Amygdala (tissue), 56 donors: ENCODE measurements around the gene KNSTRN.
A peak's percentile ranks its signal among the peaks of the same experiment; 100 is the strongest.

ENCODE experiments used
- DNase-seq, 56 donors: peaks; one replicate each; lab custom pipeline; 2025; lab: John Stamatoyannopoulos, UW

The KNSTRN gene

DNA sequence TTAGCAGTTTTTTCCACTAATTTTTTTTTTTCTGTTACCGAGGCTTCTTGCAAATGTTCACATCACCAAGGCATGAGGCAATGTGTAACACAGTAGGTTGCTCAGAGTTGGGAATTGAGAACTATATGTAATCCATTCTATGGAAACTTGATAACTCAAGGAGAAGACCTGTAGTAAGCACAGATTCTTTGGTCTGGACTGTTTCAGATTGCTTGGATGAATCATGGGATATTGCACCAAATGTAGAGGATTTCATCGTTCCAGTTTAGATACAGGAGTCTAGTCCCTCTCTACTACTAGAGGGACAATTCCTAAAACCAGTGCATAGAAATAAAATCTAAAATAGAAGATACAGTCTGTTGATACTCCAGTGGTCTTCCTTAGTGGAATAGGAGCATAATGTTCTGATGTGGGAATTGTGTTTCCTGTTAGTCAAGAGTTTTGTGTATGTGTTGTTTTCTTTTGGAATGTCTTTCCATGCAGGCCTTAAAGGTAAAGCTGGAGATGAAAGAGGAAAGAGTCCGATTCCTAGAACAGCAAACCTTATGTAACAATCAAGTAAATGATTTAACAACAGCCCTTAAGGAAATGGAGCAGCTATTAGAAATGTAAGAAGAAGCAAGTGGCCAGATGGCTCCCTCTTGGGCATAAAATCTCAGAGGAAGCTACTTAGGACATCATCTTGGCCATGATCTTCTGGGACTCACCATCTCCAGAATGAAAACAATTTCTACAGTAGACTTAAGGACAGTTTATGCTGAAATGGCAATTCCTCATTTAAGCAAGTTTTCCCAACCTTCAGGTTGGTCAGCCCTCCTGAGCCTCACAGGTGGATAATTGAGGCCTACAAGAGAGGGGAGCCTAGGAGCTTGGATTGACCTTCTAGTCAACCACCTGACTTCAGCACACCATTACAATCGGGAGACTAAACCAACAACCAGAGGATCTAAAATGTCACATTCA lies 10.7 kb downstream of the KNSTRN start:
- DNase-seq = no peak

DNA sequence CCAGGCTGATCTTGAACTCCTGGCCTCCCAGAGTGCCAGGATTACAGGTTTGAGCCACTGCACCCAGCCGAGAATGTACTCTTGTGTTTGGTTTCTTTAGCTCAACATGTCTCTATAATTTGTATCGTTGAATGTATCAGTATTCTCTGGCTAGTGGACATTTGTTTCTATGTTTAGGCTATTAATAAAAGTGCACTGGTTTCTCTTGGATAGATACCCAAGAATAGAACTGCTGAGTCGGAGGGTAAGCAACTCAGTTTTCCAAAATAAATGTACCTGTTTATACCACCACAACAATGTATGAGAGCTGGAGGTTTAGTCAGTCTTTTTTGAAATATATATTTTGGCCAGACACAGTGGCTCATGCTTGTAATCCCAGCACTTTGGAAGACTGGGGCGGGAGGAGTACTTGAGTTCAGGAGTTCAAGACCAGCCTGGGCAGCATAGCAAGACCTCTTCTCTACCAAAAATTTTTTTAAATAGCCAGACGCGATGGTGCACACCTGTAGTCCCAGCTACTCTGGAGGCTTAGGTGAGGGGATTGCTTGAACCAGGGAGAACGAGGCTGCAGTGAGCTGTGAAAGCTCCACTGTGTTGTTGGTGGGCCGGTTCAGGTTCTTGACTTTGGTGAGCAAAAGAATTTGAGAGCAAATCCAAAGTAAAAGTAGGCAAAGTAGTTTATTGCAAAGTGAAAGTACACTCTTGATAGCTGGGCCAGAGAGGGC lies 15.3 kb downstream of the KNSTRN start:
- no peak for DNase-seq

DNA sequence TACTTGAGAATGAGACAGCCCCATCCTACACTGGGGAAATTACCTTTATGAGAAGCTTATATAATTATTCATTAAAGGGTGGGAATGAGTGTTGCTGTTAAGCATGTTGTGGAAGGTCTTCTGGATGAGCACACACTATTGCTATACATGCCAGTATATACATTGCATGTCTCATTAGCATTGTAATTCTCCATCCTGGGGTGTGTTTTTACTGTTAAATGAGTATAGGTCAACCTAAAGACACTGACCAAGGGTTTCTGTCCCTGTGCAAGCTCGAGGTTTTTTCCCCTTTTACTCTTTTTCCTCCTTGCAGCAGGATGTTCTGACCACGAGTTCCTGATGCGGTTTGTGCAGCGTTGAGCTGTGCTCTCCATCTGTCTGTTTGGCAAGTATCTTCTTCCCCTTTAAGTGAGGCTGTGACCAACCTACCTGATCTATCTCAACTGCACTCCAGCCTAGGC lies 15.9 kb downstream of the KNSTRN start:
- peak in 13 of 56 donors; percentile 4 to 47 (median 16) for DNase-seq

DNA sequence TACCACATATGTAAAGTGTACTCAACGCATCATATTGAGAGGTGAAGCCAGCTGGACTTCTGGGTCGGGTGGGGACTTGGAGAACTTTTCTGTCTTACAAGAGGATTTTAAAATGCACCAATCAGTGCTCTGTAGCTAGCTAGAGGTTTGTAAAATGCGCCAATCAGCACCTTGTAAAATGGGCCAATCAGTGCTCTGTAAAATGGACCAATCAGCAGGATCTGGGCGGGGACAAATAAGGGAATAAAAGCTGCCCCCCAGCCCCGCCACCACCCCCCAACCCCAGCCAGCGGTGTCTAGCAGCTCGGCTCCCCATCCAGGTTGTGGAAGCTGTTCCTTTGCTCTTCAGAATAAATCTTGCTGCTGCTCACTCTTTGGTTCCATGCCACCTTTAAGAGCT lies 16.8 kb downstream of the KNSTRN start:
- DNase-seq = no peak

DNA sequence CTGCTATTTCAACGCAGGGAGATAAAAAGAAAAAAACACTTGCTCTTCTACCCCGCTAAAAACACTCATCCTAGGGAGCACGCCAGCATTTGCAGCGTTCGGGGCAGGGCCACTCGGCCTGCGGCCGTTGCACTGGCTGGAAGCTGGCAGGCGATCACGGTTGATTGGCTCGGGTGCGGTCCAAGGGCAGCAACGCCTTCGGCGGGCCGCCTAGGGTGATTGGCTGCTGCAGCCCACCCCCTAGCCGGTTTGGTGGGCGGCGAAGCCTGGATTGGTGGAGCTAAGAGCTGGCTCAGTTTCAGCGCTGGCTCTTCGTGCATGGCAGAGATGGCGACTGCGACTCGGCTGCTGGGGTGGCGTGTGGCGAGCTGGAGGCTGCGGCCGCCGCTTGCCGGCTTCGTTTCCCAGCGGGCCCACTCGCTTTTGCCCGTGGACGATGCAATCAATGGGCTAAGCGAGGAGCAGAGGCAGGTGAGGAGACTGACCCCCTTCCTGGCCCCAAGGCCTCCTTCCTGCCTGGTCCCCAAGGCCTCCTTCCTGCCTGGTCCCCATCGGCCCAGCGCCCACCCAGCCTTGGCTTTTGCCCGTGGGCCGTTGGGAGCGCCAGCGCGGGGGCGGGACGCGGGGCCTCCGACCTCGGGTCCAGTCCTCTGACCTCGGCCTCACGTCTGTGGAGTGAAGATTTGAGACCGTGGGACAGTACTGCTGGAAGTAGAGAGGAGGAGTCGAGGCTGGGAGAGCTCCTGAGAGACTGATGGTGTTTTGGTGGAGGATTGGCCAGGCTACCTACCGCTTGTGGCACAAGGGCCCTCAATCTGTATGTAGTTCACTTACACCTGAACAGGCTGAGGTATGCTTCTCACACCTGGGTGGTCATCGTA lies 23.2 kb downstream of the KNSTRN start, which contains the start of gene IVD:
TSS of gene IVD (plus strand) at position 295 of the 881 bp plus-strand sequence. CDS start at position 328, 33 bp downstream.
- peak in 55 of 56 donors; percentile 68 to 98 (median 95) for DNase-seq

GRCh38 chr15:40407330-40407990 lies 24.9 kb downstream of the KNSTRN start:
- DNase-seq = peak in 1 of 56 donors; percentile 4

DNA sequence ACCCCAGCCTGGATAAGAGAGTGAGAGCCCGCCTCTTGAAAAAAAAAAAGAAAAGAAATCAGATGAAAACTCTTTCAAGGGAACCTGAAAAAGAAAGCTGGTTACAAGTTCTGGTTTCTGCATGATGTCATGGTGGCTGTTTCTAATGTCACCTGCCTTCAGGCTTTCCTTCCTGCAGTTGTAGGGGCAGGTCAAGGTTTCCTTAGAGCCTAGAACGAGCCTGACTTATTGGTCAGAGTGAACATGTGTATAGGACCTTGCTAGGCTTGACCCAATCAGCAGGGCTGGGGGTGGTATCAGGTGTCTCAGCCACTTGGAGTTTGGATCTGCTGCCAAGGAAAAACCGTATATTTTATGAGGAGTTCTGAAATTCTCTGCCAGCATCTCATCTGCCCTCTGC lies 26.8 kb downstream of the KNSTRN start:
- no peak for DNase-seq

DNA sequence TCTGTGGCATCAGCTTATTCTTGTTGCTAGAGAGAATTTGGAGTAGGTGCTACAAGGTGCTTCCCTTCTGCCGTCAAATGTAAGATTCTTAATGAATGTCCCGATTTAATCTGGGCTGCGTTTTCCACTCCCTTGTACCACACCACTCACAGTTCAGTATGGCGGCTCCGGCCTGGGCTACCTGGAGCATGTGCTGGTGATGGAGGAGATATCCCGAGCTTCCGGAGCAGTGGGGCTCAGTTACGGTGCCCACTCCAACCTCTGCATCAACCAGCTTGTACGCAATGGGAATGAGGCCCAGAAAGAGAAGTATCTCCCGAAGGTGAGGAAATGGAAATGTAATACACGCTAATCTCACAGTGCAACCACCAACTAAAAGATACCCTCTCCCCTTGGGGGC lies 28.0 kb downstream of the KNSTRN start:
- DNase-seq = no peak

DNA sequence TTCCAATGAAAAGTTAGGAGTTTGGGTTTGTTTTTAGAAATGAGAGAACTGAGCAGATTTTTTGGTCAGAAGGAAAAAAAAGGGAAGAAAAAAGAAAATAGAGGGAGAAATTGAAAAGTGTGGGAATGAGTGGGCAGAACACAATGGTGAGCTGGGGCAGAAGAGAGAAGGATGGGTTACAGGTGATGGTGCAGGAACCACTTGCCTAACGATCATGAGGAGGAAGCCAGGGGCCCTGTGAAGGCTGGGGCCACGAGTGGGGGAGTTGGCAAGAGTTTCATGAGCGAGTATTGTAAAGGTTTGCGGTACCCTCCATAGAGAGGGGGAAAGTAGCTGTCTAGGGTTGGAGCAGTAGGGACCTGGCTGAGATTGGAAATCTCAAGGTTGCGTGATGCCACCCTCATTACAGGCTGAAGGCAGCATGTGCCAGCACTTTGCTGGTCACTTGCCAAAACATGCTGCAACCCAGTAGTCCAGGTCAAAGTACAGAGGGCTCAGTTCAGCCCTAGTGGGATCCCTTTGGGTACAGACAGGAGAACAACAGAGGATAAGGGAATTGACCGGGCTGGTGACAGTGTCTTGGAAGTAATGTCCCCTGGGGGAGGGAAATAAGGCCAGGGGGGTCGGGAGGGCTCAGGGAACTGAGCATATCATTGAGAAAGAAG lies 29.7 kb downstream of the KNSTRN start:
- no peak for DNase-seq

DNA sequence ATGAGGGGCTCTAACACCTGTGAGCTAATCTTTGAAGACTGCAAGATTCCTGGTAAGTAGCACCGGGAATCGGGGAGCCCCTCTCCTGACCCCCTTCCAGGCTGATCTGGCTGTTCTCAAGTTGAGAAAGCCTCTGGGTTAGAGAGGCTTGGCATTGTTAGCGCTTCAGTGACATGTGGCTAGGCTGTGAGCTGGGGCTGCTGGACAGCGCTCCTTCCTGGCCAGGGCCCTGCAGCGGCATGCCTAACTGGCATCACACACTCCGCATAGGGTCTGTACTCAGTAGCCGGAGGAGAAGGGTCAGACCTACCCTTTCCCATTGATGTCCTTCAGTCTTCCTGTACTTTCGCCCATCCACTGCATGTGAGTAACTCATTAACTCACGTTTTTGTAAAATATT lies 30.5 kb downstream of the KNSTRN start:
- DNase-seq = no peak

- DNase-seq = no peak
Measured at GRCh38 chr15:40414816-40415215, 32.3 kb downstream of the KNSTRN start.

DNA sequence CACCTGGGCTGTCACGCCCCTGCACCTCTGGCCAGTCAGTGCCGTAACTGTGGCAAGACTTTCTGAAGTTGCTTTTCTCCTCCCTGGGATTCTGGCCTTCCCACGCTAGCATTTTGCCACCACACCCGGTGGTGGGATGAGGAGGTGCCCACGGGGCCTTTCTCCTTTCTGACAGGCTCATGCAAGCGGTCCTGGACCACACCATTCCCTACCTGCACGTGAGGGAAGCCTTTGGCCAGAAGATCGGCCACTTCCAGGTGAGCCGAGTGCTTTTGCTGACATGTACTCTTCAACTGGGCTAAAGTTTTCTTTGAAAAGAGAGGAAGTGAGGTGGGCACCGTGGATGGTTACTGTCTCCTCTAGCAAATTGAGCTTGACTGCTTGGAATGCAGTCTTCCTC lies 32.7 kb downstream of the KNSTRN start:
- no peak for DNase-seq

DNA sequence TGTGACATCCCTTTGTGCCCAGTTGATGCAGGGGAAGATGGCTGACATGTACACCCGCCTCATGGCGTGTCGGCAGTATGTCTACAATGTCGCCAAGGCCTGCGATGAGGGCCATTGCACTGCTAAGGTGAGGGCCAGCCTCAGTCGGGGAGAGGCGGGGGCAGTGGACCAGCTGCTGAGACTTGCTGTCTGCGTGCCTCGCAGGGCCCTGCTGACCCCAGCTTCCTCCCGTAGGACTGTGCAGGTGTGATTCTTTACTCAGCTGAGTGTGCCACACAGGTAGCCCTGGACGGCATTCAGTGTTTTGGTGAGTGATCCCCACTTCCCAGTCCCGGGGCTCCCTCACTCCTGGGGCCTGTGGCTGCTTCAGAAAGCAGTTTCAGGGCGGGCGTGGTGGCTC lies 33.5 kb downstream of the KNSTRN start:
- DNase-seq = no peak

DNA sequence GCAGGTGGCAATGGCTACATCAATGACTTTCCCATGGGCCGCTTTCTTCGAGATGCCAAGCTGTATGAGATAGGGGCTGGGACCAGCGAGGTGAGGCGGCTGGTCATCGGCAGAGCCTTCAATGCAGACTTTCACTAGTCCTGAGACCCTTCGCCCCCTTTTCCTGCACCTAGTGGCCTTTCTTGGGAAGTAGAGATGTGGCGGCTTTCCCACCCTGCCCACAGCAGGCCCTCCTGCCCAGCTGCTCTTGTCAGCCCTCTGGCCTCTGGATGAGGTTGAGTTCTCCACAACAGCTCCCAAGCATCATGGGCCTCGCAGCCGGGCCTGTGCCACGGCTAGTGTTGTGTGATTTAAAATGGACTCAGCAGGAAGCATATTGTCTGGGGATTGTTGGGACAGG lies 35.6 kb downstream of the KNSTRN start:
- DNase-seq = no peak

- DNase-seq = peak in 2 of 56 donors; percentile 7 to 9
Measured at GRCh38 chr15:40420071-40420713, 37.7 kb downstream of the KNSTRN start.

DNA sequence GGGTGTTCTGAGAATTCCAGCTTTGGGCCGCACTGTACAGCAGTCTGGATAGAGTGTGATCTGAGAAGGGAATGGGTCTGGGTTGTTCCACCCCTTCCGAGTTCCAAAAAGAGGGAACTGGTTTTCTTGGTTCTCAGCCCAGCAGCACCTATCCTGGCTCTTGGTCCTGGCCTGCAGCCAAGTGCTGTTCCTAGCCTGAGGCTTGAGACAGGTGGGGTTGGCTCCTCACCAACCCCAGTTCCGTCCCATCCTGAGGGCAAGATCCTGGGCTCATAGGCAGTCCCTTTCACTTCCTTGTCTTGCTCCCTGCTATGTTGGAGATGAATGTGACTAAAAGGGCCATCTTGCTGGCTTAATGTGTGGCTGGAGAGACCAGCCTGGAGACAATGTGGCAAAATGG lies 38.3 kb downstream of the KNSTRN start:
- peak in 1 of 56 donors; percentile 44 for DNase-seq

- peak in 51 of 56 donors; percentile 14 to 84 (median 53) for DNase-seq
Measured at GRCh38 chr15:40421246-40422157, 39.0 kb downstream of the KNSTRN start.
